ENCODE data around the gene GINS1.

GINS1 gene

DNA sequence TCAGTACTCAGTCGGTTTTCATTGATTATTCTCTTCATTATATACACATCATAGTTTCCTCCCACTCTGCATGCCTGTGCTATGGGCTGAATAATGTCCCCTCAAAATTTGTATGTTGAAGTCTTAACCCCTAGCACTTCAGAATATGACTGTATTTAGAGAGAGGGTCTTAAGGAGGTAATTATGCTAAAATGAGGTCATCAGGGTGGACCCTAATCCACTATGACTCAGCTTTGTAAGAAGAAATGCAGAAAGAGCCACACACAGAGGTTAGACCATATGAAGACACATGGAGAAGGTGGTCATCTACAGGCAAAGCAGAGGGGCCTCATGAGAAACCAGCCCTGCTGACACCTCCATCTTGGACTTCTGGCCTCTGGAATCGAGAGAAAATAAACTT, 32.6 kb upstream of the GINS1 start:
- Histone ChIP-seq H3K36me3 (ENCODE audit: control insufficient read depth, insufficient read depth, low read length, severe bottlenecking) (no peaks in the 10 kb centered on the region), H3K9me3 (ENCODE audit: control insufficient read depth, low read length) (peaks cover 11% of the 10 kb centered on the region), H3K4me1 (ENCODE audit: control insufficient read depth, insufficient read depth, low read length) (peaks cover 6% of the 10 kb centered on the region), H3K27me3 (replicated peaks; ENCODE audit: control insufficient read depth, insufficient read depth, low read length) (no peaks in the 10 kb centered on the region), H3K9ac (ENCODE audit: low read length) (no peak overlapping the region), H3K4me3 (ENCODE audit: low read length) (no peak overlapping the region)
- DNase-seq (ENCODE audit: low read depth), result no peak

DNA sequence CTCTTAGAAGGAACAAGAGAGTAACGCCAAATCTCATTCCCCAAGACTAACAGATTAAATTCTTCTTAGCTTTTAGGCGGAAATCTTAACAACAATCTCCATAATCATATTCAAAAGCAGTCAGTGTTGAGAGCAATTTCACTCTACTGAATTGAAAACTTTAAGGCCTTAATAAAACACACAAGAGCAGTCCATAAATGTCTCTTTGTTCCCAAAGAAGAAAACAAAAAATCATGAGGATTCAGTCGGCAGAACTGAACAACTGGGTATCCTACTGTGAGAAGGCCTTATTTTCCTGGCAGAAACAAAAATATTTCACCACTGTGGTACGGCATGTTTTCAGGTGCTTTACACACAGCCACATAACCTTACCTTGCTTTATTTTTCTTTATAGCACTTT, 31.2 kb upstream of the GINS1 start:
- no peak for DNase-seq (ENCODE audit: low read depth)
- H3K27me3 ChIP-seq (replicated peaks; ENCODE audit: control insufficient read depth, insufficient read depth, low read length), result no peaks in the 10 kb centered on the region

DNA sequence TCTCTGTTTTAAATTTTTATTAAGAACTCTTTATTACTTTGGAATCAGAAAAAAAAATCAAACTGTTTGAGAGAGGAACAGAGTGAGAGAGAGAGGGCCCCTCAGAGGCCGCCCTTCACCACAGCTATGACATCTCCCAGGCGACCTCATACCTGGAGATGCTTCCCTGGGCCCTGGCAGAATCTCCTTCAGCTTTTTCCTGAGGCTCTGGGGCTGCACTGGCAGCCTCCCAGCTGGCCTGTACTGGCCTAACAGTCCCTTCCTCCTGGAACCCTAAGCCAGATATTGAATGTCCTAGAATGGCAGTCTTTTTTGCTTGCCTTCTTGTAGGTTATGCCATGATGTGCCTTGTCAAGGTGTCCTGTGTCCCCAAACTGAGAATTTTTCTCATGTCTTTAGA, 30.6 kb upstream of the GINS1 start:
- H3K9ac ChIP-seq (ENCODE audit: low read length), result no peak overlapping the region
- H3K27me3 ChIP-seq (replicated peaks; ENCODE audit: control insufficient read depth, insufficient read depth, low read length), result no peaks in the 10 kb centered on the region
- DNase-seq (ENCODE audit: low read depth), result no peak
- H3K9me3 ChIP-seq (ENCODE audit: control insufficient read depth, low read length), result peaks cover 10% of the 10 kb centered on the region
- no peak overlapping the region for H3K4me3 ChIP-seq (ENCODE audit: low read length)
- H3K36me3 ChIP-seq (ENCODE audit: control insufficient read depth, insufficient read depth, low read length, severe bottlenecking), result no peaks in the 10 kb centered on the region
- H3K4me1 ChIP-seq (ENCODE audit: control insufficient read depth, insufficient read depth, low read length), result peaks cover 6% of the 10 kb centered on the region

More for the DNA sequence above, 31.2 kb upstream of the GINS1 start:
- Histone ChIP-seq H3K9ac (ENCODE audit: low read length) (no peak overlapping the region), H3K36me3 (ENCODE audit: control insufficient read depth, insufficient read depth, low read length, severe bottlenecking) (no peaks in the 10 kb centered on the region), H3K4me3 (ENCODE audit: low read length) (no peak overlapping the region), H3K4me1 (ENCODE audit: control insufficient read depth, insufficient read depth, low read length) (peaks cover 6% of the 10 kb centered on the region), H3K9me3 (ENCODE audit: control insufficient read depth, low read length) (peaks cover 11% of the 10 kb centered on the region)

- Histone ChIP-seq H3K27me3 (replicated peaks; ENCODE audit: control insufficient read depth, insufficient read depth, low read length) (no peaks in the 10 kb centered on the region), H3K4me3 (ENCODE audit: low read length) (no peak overlapping the region), H3K9ac (ENCODE audit: low read length) (no peak overlapping the region), H3K9me3 (ENCODE audit: control insufficient read depth, low read length) (no peaks in the 10 kb centered on the region), H3K36me3 (ENCODE audit: control insufficient read depth, insufficient read depth, low read length, severe bottlenecking) (no peaks in the 10 kb centered on the region), H3K4me1 (ENCODE audit: control insufficient read depth, insufficient read depth, low read length) (peaks cover 6% of the 10 kb centered on the region)
- DNase-seq (ENCODE audit: low read depth), result no peak
These were observed 29.1 kb upstream of the GINS1 start for GRCh38 chr20:25378189-25378883.

- DNase-seq (ENCODE audit: low read depth), result no peak
- Histone ChIP-seq H3K36me3 (ENCODE audit: control insufficient read depth, insufficient read depth, low read length, severe bottlenecking) (no peaks in the 10 kb centered on the region), H3K4me3 (ENCODE audit: low read length) (no peak overlapping the region), H3K9me3 (ENCODE audit: control insufficient read depth, low read length) (no peaks in the 10 kb centered on the region), H3K27me3 (replicated peaks; ENCODE audit: control insufficient read depth, insufficient read depth, low read length) (no peaks in the 10 kb centered on the region), H3K4me1 (ENCODE audit: control insufficient read depth, insufficient read depth, low read length) (peaks cover 6% of the 10 kb centered on the region), H3K9ac (ENCODE audit: low read length) (no peak overlapping the region)
These were observed 28.4 kb upstream of the GINS1 start for GRCh38 chr20:25378884-25379733.

DNA sequence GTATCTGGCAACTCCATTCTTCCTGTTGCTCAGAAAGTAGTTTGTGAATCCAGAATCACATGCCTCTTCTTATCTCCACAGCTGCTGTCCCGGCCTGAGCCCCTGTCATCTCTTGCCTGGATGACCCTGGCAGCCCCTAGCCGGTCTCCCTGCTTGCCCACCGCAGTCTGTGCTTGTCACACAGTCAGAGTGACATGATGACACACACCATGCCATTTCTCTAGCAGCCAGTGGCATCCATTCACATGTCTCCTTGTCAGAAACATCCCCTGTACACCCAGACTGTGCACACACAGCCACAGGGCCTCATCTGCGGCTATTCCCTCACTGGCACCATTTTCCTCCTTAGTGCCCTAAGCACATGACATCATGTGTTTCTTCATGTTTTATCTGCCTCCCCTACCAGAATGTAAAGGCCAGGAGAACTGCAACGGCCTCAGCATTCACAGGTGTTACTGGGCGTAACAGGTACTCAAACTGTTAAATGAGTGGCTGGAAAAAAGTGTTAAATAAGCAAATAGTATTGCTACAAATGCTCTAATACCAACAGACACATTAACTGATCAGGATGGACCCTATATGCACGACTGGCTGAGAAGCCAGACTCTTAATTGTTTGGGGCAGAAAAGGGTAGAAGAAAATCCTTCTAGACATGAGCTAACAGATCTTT, 26.4 kb upstream of the GINS1 start:
- H3K4me1 ChIP-seq (ENCODE audit: control insufficient read depth, insufficient read depth, low read length), result peaks cover 6% of the 10 kb centered on the region
- H3K9ac ChIP-seq (ENCODE audit: low read length), result no peak overlapping the region
- DNase-seq (ENCODE audit: low read depth), result no peak
- H3K36me3 ChIP-seq (ENCODE audit: control insufficient read depth, insufficient read depth, low read length, severe bottlenecking), result no peaks in the 10 kb centered on the region
- no peaks in the 10 kb centered on the region for H3K9me3 ChIP-seq (ENCODE audit: control insufficient read depth, low read length)
- no peaks in the 10 kb centered on the region for H3K27me3 ChIP-seq (replicated peaks; ENCODE audit: control insufficient read depth, insufficient read depth, low read length)
- H3K4me3 ChIP-seq (ENCODE audit: low read length), result no peak overlapping the region

DNA sequence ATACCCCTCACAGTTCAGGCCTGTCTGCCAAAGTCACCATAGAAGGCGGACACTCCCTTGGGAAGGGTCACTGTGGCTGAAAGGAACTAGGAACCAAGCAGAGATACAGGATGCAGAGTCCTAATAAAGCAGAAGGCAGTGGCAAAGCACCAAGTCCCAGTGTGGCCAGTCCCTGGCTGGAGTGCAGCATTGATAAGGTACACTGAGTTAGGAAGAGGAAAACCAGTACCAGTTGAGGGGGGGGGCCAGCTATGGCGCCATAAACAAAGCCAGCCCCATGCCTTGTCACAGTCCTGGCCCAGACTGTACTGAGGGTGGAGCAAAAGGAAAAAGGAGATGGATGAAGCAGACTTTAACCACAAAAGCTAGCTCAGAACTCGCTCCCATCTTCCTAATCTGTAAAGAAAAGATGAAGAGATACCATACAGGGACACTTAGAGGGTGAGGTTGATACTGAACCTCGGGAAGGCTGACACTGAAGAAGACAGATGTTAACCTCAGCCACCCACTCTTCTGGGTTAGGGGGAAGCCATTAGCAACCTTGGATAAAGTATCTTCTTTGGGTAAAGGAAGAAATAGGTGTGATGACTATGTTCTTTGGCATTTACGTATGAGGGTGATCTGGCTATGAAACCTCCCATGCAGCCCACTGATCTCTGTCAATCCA, 24.6 kb upstream of the GINS1 start:
- Histone ChIP-seq H3K4me1 (ENCODE audit: control insufficient read depth, insufficient read depth, low read length) (peaks cover 6% of the 10 kb centered on the region), H3K9ac (ENCODE audit: low read length) (no peak overlapping the region), H3K9me3 (ENCODE audit: control insufficient read depth, low read length) (no peaks in the 10 kb centered on the region), H3K36me3 (ENCODE audit: control insufficient read depth, insufficient read depth, low read length, severe bottlenecking) (no peaks in the 10 kb centered on the region), H3K27me3 (replicated peaks; ENCODE audit: control insufficient read depth, insufficient read depth, low read length) (no peaks in the 10 kb centered on the region), H3K4me3 (ENCODE audit: low read length) (no peak overlapping the region)
- no peak for DNase-seq (ENCODE audit: low read depth)

DNA sequence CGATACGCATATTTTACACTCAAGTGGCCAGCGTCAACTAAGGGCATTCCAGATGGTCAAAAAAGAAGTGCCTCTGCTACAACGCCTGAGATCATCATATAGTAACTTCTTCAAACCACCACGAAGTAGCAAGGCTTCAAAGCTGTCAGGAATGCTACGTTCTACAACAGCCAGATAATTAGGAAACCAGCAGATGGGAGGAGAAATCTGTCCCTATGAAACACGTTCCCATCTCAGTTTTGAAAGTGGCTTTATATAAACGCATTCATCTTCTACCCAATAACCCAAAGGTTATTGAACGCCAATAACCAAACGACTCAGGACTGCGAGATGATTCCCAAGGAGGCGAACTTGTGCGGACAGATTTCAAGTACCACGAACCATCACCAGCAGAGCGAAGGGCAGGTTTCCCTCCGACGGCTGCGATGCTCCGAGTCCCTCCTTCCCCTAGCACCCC, 18.0 kb upstream of the GINS1 start:
- H3K9ac ChIP-seq (ENCODE audit: low read length), result peak overlapping the region; percentile 88
- no peaks in the 10 kb centered on the region for H3K27me3 ChIP-seq (replicated peaks; ENCODE audit: control insufficient read depth, insufficient read depth, low read length)
- H3K4me3 ChIP-seq (ENCODE audit: low read length), result peak overlapping the region; percentile 90
- H3K36me3 ChIP-seq (ENCODE audit: control insufficient read depth, insufficient read depth, low read length, severe bottlenecking), result no peaks in the 10 kb centered on the region
- peaks cover 11% of the 10 kb centered on the region for H3K4me1 ChIP-seq (ENCODE audit: control insufficient read depth, insufficient read depth, low read length)
- no peaks in the 10 kb centered on the region for H3K9me3 ChIP-seq (ENCODE audit: control insufficient read depth, low read length)
- peak; percentile 64 for DNase-seq (ENCODE audit: low read depth)

DNA sequence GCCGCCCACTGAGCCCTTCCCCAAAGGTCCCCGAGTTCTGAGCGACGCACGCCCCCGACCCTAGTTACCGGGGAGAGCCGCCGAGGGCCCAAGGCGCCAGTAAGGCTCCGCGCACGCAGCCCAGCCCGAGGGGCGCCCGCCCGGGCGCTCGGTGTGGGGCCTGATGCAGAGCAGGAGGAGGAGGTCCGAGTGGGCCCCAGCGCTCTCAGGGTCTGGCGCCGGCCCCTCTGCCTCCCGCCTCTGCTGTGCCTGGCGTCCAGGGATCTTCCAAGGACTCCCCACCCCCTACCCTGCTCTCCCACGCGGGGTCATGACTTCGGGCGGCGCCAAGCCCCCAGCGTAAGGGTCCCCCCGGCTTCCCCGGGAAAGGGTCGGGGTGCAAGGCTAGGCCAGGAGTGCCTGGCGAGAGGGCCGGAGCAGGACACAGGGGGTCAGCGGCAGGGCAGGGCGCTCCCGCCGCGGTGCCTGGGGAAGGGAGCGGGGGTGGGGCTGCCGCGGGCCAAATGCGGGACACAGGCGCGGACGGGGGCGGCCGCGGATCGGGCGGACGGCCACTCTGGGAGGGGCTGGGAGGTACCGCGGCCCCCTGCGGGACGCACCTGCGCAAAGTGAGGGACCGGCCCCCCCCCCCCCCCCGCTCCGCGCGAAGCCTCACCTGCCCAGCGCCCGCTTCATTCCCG, 17.5 kb upstream of the GINS1 start:
- H3K9ac ChIP-seq (ENCODE audit: low read length), result peak overlapping the region; percentile 88
- peaks cover 11% of the 10 kb centered on the region for H3K4me1 ChIP-seq (ENCODE audit: control insufficient read depth, insufficient read depth, low read length)
- no peaks in the 10 kb centered on the region for H3K9me3 ChIP-seq (ENCODE audit: control insufficient read depth, low read length)
- DNase-seq (ENCODE audit: low read depth), result peak; percentile 64
- no peaks in the 10 kb centered on the region for H3K27me3 ChIP-seq (replicated peaks; ENCODE audit: control insufficient read depth, insufficient read depth, low read length)
- H3K4me3 ChIP-seq (ENCODE audit: low read length), result peak overlapping the region; percentile 90
- H3K36me3 ChIP-seq (ENCODE audit: control insufficient read depth, insufficient read depth, low read length, severe bottlenecking), result no peaks in the 10 kb centered on the region

DNA sequence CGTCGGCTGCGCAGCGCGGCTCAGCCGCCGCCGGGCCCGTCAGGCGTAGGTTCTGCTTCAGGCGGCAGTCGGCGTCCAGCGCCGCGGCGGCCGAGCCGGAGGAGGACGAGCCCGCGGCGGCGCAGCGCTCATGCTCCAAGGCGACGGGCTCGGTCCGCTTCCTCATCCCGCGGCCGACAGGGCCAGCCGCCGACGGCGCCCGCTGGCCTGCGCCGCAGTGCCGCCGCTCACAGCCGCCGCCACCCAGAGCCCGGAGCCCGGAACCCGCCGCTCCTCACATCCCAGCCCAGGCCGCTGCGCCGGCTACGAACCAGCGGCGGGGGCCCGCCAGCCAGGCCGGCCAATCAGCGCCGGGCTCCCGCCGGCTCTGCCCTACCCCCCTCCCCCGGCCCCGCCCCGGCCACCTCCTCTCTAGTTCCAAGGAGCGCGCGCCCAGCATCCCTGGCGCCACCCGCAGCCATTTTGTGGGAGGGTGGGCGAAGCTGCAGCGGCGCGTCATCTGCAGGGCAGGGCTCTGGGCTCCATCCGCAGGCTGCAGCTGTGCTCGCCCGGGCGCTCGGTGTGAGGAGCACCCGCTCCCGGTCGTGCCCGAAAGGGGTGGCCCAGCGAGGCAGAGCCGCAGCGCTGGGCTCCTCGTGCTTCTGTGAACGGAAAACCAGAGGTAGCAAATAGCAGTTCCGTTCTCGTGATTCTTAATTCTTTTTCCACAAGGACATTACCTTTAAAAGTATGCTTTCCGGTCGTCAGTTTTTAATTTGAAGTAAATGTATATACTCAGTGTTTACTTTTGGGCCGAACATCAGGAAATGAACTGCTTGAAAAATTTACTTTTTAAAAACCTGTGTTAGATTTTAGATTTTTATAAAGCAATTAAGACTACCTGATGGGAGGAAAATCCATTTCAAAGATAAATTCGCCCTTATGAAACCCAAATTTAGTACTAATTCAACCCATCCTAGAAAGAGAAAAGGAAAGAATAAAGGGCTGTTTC, 16.6 kb upstream of the GINS1 start, which contains the start of gene ABHD12:
Gene ABHD12 (minus strand): TSS at position 298 of the 991 bp plus-strand sequence. CDS start 132 bp downstream, at position 166.
- peak; percentile 99 for DNase-seq (ENCODE audit: low read depth)
- Histone ChIP-seq H3K4me3 (ENCODE audit: low read length) (peak within 1 kb of the TSS; percentile 90), H3K9me3 (ENCODE audit: control insufficient read depth, low read length) (no peaks in the 10 kb centered on the region), H3K4me1 (ENCODE audit: control insufficient read depth, insufficient read depth, low read length) (peaks cover 11% of the 10 kb centered on the region), H3K9ac (ENCODE audit: low read length) (peak within 1 kb of the TSS; percentile 91), H3K36me3 (ENCODE audit: control insufficient read depth, insufficient read depth, low read length, severe bottlenecking) (no peaks in the 10 kb centered on the region), H3K27me3 (replicated peaks; ENCODE audit: control insufficient read depth, insufficient read depth, low read length) (no peaks in the 10 kb centered on the region)
